Activated B cell treated with CpG ODN at 0.5 μM for 24 hours (primary cell): Measurements from ENCODE around the gene ZBED1. TPM values are rescaled to one million over a fixed set of nuclear protein-coding genes. Genes with fewer than 3 reads are reported as not detected.

ENCODE experiments used
- ATAC-seq: fragments of 200-7000 bp; cut with Tn5 transposase; one replicate; pipeline ENCODE4 v1.10.0; 2021; ENCODE audit warnings: low read depth, mild to moderate bottlenecking, moderate library complexity
- CTCF ChIA-PET: fragments of 350-600 bp; sonication (Branson Sonifier 250); formaldehyde crosslinking; loops from one replicate; lab custom pipeline; 2021; ENCODE audit warnings: antibody characterized with exemption; lab: Charles Lee
- POLR2A ChIA-PET: fragments of 350-600 bp; sonication (Branson Sonifier 250); formaldehyde crosslinking; loops from one replicate; lab custom pipeline; 2021; ENCODE audit warnings: antibody characterized with exemption; lab: Charles Lee
- DNase-seq: peaks from one replicate; pipeline ENCODE4 v3.0.0; 2022
- H3K27ac Mint-ChIP-seq: one replicate; pipeline ENCODE4 v1.8.0; 2020; ENCODE audit warnings: mixed read lengths
- H3K27me3 Mint-ChIP-seq: one replicate; pipeline ENCODE4 v1.8.0; 2021; ENCODE audit warnings: mixed read lengths
- H3K36me3 Mint-ChIP-seq: one replicate; pipeline ENCODE4 v1.8.0; 2021; ENCODE audit warnings: low read depth, mixed read lengths
- H3K4me1 Mint-ChIP-seq: one replicate; pipeline ENCODE4 v1.8.0; 2021; ENCODE audit warnings: mixed read lengths
- H3K4me3 Mint-ChIP-seq: one replicate; pipeline ENCODE4 v1.8.0; 2020; ENCODE audit warnings: mild to moderate bottlenecking, mixed read lengths
- H3K9me3 Mint-ChIP-seq: one replicate; pipeline ENCODE4 v1.8.0; 2020; ENCODE audit warnings: mixed read lengths
- intact Hi-C: fragments of 100-400 bp; cut with micrococcal nuclease; formaldehyde crosslinking; loops from one replicate; pipeline ENCODE4 v1.15.1; 2024
- total RNA-seq: library from RNA; stranded (reverse); gene quantifications from 2 replicates; pipeline ENCODE4 v1.2.3, GENCODE V29; 2022
- TF ChIP-seq, protein P1 (sequence below): fragments of 200-600 bp; IDR thresholded peaks from one replicate; pipeline ENCODE4 v1.8.0; 2022; ENCODE audit warnings: antibody characterized with exemption, mild to moderate bottlenecking

The ZBED1 gene
- total RNA-seq, 1 donor from 2014 or later = 50.1 TPM

DNA sequence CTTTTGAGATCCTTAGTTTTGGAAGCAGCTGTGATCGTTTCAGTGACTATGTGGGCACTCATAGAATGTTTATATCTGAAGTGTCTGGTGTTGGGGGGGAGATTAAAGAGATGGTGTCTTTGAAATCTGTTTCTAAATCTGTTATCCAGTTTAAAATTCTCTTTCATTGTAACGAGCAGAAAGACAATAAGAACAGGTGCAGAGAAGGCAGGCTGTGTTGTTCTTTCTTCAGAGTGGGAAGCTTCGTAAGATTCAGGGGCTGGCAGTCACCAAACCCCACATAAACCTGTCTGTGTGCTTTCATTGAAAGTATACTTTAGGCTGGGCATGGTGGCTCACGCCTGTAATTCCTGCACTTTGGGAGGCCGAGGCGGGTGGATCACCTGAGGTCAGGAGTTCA lies 16.3 kb upstream of the ZBED1 start:
- H3K9me3 Mint-ChIP-seq = no peaks in the 10 kb centered on the region
- ChIA-PET POLR2A (no interaction called here), CTCF (no interaction called here)
- H3K4me3 Mint-ChIP-seq = peak overlapping the region; percentile 65
- H3K27me3 Mint-ChIP-seq = no peaks in the 10 kb centered on the region
- ATAC-seq = no peak
- no peaks in the 10 kb centered on the region for H3K36me3 Mint-ChIP-seq
- TF ChIP-seq, protein P1, sequence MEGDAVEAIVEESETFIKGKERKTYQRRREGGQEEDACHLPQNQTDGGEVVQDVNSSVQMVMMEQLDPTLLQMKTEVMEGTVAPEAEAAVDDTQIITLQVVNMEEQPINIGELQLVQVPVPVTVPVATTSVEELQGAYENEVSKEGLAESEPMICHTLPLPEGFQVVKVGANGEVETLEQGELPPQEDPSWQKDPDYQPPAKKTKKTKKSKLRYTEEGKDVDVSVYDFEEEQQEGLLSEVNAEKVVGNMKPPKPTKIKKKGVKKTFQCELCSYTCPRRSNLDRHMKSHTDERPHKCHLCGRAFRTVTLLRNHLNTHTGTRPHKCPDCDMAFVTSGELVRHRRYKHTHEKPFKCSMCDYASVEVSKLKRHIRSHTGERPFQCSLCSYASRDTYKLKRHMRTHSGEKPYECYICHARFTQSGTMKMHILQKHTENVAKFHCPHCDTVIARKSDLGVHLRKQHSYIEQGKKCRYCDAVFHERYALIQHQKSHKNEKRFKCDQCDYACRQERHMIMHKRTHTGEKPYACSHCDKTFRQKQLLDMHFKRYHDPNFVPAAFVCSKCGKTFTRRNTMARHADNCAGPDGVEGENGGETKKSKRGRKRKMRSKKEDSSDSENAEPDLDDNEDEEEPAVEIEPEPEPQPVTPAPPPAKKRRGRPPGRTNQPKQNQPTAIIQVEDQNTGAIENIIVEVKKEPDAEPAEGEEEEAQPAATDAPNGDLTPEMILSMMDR = no peak
- no peak for DNase-seq
- peaks cover 47% of the 10 kb centered on the region for H3K4me1 Mint-ChIP-seq
- intact Hi-C loops = loop anchor here (5.0 to 10.0 kb wide), 2 partner anchors 862 to 1125 kb away; partner anchors contain the start of gene SLC25A6
- peak overlapping the region; percentile 62 for H3K27ac Mint-ChIP-seq

DNA sequence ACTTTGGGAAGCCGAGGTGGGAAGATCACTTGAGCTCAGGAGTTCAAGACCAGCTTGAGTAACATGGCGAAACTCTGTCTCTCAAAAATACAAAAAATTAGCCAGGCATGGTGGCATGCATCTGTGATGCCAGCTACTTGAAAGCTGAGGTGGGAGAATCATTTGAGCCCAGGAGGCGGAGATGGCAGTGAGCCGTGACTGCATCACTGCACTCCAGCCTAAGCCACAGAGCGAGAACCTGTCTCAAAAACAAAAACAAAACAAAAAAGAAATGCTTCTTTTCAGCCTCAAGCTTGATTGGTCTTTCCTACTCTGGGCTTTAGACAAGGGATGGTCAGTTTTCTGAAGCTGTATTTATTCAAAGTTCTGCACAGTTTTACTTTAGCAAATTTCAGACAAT lies 15.8 kb upstream of the ZBED1 start:
- POLR2A ChIA-PET = no interaction called here
- DNase-seq = no peak
- CTCF ChIA-PET = no interaction called here
- no peaks in the 10 kb centered on the region for H3K36me3 Mint-ChIP-seq
- no peaks in the 10 kb centered on the region for H3K27me3 Mint-ChIP-seq
- intact Hi-C loops = loop anchor here (5.0 to 10.0 kb wide), 2 partner anchors 862 to 1124 kb away; partner anchors contain the start of gene SLC25A6
- H3K27ac Mint-ChIP-seq = peak overlapping the region; percentile 62
- H3K9me3 Mint-ChIP-seq = no peaks in the 10 kb centered on the region
- peak; percentile 56 for ATAC-seq
- H3K4me1 Mint-ChIP-seq = peaks cover 50% of the 10 kb centered on the region
- H3K4me3 Mint-ChIP-seq = peak overlapping the region; percentile 65
- TF ChIP-seq, protein P1 = no peak

DNA sequence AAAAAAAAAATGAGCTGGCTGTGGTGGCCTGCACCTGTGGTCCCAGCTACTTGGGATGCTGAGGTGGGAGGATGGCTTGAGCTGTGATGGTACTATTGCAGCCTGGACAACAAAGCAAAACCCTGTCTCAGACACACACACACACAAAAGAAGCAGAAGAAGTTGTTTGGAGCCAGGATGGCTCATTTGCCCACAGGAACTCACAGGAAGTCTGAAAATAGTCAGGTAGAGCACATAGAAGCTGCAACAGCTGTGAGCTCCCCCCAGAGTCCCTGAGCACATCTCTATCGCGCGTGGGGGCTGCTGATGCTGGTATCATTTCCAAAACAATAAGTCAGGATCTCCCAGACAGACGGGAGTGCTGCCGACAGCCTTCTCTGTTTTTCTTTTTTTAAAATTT lies 13.4 kb upstream of the ZBED1 start:
- TF ChIP-seq, protein P1 = no peak
- no peaks in the 10 kb centered on the region for H3K36me3 Mint-ChIP-seq
- no peak overlapping the region for H3K4me3 Mint-ChIP-seq
- ChIA-PET POLR2A (no interaction called here), CTCF (no interaction called here)
- intact Hi-C loops = loop anchor here (10.0 kb wide), 1 partner anchor 859 kb away; no protein-coding TSS in a partner anchor
- H3K9me3 Mint-ChIP-seq = no peaks in the 10 kb centered on the region
- no peak for DNase-seq
- no peaks in the 10 kb centered on the region for H3K27me3 Mint-ChIP-seq
- no peak overlapping the region for H3K27ac Mint-ChIP-seq
- ATAC-seq = peak; percentile 12
- H3K4me1 Mint-ChIP-seq = peaks cover 54% of the 10 kb centered on the region

DNA sequence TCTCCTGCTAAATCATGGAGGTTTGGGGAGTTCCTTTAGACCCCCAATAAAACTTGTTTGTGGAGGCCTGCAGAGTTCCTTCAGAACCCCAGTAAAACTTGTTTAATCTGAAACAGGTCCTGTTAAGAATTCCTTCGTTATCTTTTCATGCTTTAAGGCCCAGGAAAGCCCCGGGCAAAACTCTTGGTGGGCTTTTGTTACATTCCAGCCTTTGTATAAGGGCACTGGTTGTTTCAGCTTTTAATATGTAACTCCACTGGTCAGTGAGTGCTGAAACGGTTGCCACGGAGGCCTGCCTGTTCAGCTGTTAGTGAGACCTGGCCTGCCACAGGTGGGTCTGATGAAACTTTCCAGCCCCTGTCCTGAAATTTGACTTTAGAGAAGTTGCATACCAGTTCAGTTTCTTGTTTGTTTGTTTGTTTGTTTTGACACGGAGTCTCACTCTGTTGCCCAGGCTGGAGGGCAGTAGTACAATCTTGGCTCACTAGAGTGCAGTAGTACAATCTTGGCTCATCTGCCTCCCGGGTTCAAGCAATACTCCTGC lies 12.4 kb upstream of the ZBED1 start:
- Mint-ChIP-seq H3K27ac (no peak overlapping the region), H3K36me3 (no peaks in the 10 kb centered on the region), H3K27me3 (no peaks in the 10 kb centered on the region), H3K4me3 (no peak overlapping the region), H3K4me1 (peaks cover 55% of the 10 kb centered on the region), H3K9me3 (no peaks in the 10 kb centered on the region)
- ATAC-seq = no peak
- no peak for DNase-seq
- TF ChIP-seq, protein P1 = no peak
- ChIA-PET POLR2A (no interaction called here), CTCF (no interaction called here)
- intact Hi-C loops = loop anchor here (10.0 kb wide), 1 partner anchor 858 kb away; no protein-coding TSS in a partner anchor

DNA sequence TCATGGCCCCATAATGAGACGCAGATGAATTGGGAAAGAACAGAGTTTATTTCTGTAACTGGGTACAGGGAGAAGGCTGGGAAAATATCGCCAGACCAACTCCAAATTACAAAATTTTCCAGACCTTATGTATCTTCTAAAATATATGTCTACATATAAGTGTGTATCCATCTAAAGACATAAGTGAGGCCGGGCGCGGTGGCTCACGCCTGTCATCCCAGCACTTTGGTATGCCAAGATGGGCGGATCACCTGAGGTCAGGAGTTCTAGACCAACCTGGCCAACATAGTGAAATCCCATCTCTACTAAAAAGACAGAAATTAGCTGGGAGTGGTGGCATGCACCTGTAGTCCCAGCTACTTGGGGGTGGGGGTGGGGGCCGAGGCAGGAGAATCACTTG lies 11.7 kb upstream of the ZBED1 start:
- TF ChIP-seq, protein P1 = no peak
- POLR2A ChIA-PET = no interaction called here
- CTCF ChIA-PET = no interaction called here
- Mint-ChIP-seq H3K4me3 (no peak overlapping the region), H3K9me3 (no peaks in the 10 kb centered on the region), H3K36me3 (no peaks in the 10 kb centered on the region), H3K27me3 (no peaks in the 10 kb centered on the region), H3K4me1 (peaks cover 49% of the 10 kb centered on the region), H3K27ac (no peak overlapping the region)
- DNase-seq (no peak), ATAC-seq (no peak)
- intact Hi-C loops = loop anchor here (10.0 kb wide), 1 partner anchor 858 kb away; no protein-coding TSS in a partner anchor
